Stomach (tissue), 4 donors: ENCODE measurements around the gene ZNF506.
"Not testable (repeated sequence)": the region's sequence is repeated elsewhere in the genome, so short reads cannot be mapped to it uniquely, and the experiment has no call there.

Experiments used
- CTCF ChIP-seq, 7 experiments: fragments of 450-650 bp in 4 of 7; fragments of 200-600 bp in 3 of 7; sonication (generic) in 3 of 7; IDR thresholded peaks; one replicate each; pipeline ENCODE4 v1.5.1; 2016 to 2019; ENCODE audit warnings: antibody characterized with exemption in 7 of 7, control low read depth in 2 of 7, mild to moderate bottlenecking in 1 of 7
- POLR2A ChIP-seq, 4 donors: fragments of 450-650 bp; IDR thresholded peaks; one replicate each; pipeline ENCODE4 v1.6.1; 2016; ENCODE audit warnings: antibody characterized with exemption in 4 of 4, control low read depth in 2 of 4, mild to moderate bottlenecking in 1 of 4, moderate library complexity in 1 of 4
- POLR2AphosphoS5 ChIP-seq, 3 donors: sonication (generic); formaldehyde crosslinking; IDR thresholded peaks; one replicate each; pipeline ENCODE4 v1.6.1; 2016; ENCODE audit warnings: antibody characterized with exemption in 3 of 3

DNA sequence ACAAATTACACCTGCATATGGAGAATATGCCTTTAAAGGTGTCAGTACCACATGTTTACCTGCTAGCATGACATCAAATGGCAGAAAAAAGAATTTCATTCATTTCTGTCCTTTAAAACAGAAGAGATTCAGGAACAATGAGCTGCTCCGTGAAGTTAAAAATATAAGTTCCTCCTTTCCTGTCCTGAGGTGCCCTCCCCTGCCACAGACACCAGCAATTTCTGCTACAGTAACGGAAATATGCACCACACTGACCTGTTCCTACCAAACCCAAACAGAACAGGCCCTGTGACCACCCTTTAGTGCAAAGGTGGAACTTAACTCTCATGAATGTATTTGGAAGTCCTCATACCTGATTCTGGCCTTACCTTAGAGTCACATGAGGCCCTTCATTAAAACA, 30.2 kb upstream of the ZNF506 start:
- TF ChIP-seq POLR2AphosphoS5, CTCF, POLR2A (IDR thresholded peaks at IDR 0.05): not testable (repeated sequence)
